HEK293 (cell line): ENCODE measurements around the gene CTAGE9.

Experiments
- BCL11A ChIP-seq: fragments of 450-650 bp; formaldehyde crosslinking; IDR thresholded peaks from 2 replicates; pipeline ENCODE4 v1.5.1; 2016; ENCODE audit warnings: low read depth, missing biosample characterization, missing genetic modification characterization
- CTCF ChIP-seq: fragments of 450-650 bp; formaldehyde crosslinking; IDR thresholded peaks from 2 replicates; pipeline ENCODE4 v1.5.1; 2016; ENCODE audit warnings: missing biosample characterization, missing genetic modification characterization
- KLF7 ChIP-seq: fragments of 450-650 bp; formaldehyde crosslinking; IDR thresholded peaks from 2 replicates; pipeline ENCODE4 v1.5.1; 2016; ENCODE audit warnings: missing biosample characterization, missing genetic modification characterization, borderline replicate concordance
- REST ChIP-seq: fragments of 450-650 bp; formaldehyde crosslinking; IDR thresholded peaks from 2 replicates; pipeline ENCODE4 v1.5.1; 2016; ENCODE audit warnings: missing biosample characterization, missing genetic modification characterization
- ZNF449 ChIP-seq: fragments of 450-650 bp; formaldehyde crosslinking; IDR thresholded peaks from 2 replicates; pipeline ENCODE4 v1.5.1; 2017; ENCODE audit warnings: missing biosample characterization, mild to moderate bottlenecking, missing genetic modification characterization, moderate library complexity
- ZNF473 ChIP-seq: fragments of 450-650 bp; formaldehyde crosslinking; IDR thresholded peaks from 2 replicates; pipeline ENCODE4 v1.5.1; 2017; ENCODE audit warnings: missing biosample characterization, missing genetic modification characterization
- ZNF48 ChIP-seq: fragments of 450-650 bp; formaldehyde crosslinking; IDR thresholded peaks from 2 replicates; pipeline ENCODE4 v1.5.1; 2016; ENCODE audit warnings: missing biosample characterization, missing genetic modification characterization

GRCh38 chr6:131749023-131749422 lies 38.2 kb upstream of the CTAGE9 start:
- no peak for TF ChIP-seq CTCF
- no peak for TF ChIP-seq REST
- no peak for TF ChIP-seq ZNF48 (tag by site-specific recombination)
- no peak for TF ChIP-seq KLF7
- TF ChIP-seq ZNF473 = no peak
- TF ChIP-seq BCL11A = no peak
- TF ChIP-seq ZNF449 (tag by site-specific recombination) = no peak
